ENCODE results near the gene TXNDC12. TPM values are rescaled to one million over a fixed set of nuclear protein-coding genes. Genes with fewer than 3 reads are reported as not detected.

The TXNDC12 gene
- total and polyA plus RNA-seq, 9 of the 15 experiments (the other 6 are each of a cell fraction or from before 2014, with no cell fraction given), result 17.0 to 60.8 (median 37.8) TPM

DNA sequence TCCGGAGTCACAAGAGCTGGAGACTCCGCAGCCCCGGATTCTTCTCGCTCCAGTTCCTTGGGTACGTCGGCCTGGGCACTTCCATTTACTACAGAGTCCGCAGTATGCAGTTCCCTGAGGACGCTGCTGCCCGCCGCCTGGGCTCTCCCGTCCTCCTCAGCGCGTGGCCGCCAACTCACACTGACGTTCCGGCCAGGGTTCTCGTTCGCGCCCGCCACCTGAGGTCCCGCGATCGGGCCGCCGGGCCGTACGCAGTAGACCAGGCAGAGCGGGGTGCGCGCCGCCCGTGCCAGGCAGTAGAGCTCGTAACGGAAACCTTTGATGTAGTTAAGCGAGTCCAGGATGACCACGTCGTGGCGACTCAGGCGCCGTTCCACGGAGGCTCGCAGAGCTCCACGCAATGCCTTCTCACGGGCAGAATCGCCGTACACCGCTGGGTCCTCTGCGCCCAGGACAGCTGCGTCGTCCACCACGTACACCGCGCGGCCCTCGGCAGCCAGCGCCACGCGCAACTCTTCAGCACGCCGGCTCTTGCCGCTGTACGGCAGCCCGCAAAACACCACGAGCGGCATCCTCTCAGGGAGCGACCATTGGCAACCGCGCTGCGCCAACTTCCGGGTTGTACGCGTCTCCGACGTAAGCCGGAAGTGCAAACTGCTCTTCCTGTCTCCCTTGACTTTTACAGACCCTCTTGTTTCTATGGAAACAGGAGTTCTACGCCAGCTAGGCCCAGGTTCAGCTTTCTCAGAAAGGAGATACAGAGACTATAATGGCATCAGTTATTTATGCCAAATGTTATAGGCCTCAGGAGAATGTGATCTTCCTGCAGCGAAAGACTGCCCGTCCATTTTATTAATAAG, 21.6 kb downstream of the TXNDC12 start, which contains the start of gene KTI12 (continued):
- TF ChIP-seq NR4A1 (CRISPR knock-in tag; IDR thresholded peaks at IDR 0.05) (0 out of 2 replicates have a peak, but pooled peaks have one; percentile 62), NR4A1 (tag; IDR thresholded peaks at IDR 0.05) (no peak), ZNF184 (CRISPR knock-in tag; IDR thresholded peaks at IDR 0.05) (no peak), TAF1 (IDR thresholded peaks at IDR 0.05; ENCODE audit: control insufficient read depth, extremely low read depth, insufficient read depth, low read length, severe bottlenecking) (peak; percentile 85), ZBTB8A (IDR thresholded peaks at IDR 0.05; ENCODE audit: partially characterized antibody) (no peak), HMG20A (CRISPR knock-in tag; conservative IDR thresholded peaks at IDR 0.05) (no peak), ATF1 (CRISPR knock-in tag; IDR thresholded peaks at IDR 0.05) (no peak; the same call in 1 of the 2 replicates), ATF1 (tag; IDR thresholded peaks at IDR 0.05) (peak; percentile 96), TAF15 (IDR thresholded peaks at IDR 0.05; ENCODE audit: low read depth, low read length) (no peak), GABPA (tag; conservative IDR thresholded peaks at IDR 0.05; ENCODE audit: low read depth) (peak; percentile 97)
- TF ChIP-seq, protein P1, sequence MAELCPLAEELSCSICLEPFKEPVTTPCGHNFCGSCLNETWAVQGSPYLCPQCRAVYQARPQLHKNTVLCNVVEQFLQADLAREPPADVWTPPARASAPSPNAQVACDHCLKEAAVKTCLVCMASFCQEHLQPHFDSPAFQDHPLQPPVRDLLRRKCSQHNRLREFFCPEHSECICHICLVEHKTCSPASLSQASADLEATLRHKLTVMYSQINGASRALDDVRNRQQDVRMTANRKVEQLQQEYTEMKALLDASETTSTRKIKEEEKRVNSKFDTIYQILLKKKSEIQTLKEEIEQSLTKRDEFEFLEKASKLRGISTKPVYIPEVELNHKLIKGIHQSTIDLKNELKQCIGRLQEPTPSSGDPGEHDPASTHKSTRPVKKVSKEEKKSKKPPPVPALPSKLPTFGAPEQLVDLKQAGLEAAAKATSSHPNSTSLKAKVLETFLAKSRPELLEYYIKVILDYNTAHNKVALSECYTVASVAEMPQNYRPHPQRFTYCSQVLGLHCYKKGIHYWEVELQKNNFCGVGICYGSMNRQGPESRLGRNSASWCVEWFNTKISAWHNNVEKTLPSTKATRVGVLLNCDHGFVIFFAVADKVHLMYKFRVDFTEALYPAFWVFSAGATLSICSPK (IDR thresholded peaks at IDR 0.05; ENCODE audit: borderline replicate concordance), result no peak
- TF ChIP-seq, protein P2, sequence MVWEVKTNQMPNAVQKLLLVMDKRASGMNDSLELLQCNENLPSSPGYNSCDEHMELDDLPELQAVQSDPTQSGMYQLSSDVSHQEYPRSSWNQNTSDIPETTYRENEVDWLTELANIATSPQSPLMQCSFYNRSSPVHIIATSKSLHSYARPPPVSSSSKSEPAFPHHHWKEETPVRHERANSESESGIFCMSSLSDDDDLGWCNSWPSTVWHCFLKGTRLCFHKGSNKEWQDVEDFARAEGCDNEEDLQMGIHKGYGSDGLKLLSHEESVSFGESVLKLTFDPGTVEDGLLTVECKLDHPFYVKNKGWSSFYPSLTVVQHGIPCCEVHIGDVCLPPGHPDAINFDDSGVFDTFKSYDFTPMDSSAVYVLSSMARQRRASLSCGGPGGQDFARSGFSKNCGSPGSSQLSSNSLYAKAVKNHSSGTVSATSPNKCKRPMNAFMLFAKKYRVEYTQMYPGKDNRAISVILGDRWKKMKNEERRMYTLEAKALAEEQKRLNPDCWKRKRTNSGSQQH (CRISPR knock-in tag; IDR thresholded peaks at IDR 0.05), result no peak
- TF ChIP-seq, protein P3, sequence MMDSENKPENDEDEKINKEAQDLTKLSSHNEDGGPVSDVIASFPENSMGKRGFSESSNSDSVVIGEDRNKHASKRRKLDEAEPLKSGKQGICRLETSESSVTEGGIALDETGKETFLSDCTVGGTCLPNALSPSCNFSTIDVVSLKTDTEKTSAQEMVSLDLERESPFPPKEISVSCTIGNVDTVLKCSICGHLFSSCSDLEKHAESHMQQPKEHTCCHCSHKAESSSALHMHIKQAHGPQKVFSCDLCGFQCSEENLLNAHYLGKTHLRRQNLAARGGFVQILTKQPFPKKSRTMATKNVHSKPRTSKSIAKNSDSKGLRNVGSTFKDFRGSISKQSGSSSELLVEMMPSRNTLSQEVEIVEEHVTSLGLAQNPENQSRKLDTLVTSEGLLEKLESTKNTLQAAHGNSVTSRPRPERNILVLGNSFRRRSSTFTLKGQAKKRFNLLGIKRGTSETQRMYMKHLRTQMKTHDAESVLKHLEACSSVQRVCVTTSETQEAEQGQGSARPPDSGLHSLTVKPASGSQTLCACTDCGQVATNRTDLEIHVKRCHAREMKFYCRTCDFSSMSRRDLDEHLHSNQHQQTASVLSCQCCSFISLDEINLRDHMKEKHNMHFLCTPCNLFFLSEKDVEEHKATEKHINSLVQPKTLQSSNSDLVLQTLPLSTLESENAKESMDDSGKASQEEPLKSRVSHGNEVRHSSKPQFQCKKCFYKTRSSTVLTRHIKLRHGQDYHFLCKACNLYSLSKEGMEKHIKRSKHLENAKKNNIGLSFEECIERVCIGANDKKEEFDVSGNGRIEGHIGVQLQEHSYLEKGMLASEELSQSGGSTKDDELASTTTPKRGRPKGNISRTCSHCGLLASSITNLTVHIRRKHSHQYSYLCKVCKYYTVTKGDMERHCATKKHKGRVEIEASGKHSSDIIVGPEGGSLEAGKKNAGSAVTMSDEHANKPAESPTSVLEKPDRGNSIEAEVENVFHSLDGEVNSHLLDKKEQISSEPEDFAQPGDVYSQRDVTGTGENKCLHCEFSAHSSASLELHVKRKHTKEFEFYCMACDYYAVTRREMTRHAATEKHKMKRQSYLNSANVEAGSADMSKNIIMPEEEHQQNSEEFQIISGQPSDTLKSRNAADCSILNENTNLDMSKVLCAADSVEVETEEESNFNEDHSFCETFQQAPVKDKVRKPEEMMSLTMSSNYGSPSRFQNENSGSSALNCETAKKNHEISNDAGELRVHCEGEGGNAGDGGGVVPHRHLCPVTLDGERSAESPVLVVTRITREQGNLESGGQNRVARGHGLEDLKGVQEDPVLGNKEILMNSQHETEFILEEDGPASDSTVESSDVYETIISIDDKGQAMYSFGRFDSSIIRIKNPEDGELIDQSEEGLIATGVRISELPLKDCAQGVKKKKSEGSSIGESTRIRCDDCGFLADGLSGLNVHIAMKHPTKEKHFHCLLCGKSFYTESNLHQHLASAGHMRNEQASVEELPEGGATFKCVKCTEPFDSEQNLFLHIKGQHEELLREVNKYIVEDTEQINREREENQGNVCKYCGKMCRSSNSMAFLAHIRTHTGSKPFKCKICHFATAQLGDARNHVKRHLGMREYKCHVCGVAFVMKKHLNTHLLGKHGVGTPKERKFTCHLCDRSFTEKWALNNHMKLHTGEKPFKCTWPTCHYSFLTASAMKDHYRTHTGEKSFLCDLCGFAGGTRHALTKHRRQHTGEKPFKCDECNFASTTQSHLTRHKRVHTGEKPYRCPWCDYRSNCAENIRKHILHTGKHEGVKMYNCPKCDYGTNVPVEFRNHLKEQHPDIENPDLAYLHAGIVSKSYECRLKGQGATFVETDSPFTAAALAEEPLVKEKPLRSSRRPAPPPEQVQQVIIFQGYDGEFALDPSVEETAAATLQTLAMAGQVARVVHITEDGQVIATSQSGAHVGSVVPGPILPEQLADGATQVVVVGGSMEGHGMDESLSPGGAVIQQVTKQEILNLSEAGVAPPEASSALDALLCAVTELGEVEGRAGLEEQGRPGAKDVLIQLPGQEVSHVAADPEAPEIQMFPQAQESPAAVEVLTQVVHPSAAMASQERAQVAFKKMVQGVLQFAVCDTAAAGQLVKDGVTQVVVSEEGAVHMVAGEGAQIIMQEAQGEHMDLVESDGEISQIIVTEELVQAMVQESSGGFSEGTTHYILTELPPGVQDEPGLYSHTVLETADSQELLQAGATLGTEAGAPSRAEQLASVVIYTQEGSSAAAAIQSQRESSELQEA (IDR thresholded peaks at IDR 0.05; ENCODE audit: low read depth), result peak; percentile 58; the same call in 1 of the 2 replicates
- TF ChIP-seq, protein P4, sequence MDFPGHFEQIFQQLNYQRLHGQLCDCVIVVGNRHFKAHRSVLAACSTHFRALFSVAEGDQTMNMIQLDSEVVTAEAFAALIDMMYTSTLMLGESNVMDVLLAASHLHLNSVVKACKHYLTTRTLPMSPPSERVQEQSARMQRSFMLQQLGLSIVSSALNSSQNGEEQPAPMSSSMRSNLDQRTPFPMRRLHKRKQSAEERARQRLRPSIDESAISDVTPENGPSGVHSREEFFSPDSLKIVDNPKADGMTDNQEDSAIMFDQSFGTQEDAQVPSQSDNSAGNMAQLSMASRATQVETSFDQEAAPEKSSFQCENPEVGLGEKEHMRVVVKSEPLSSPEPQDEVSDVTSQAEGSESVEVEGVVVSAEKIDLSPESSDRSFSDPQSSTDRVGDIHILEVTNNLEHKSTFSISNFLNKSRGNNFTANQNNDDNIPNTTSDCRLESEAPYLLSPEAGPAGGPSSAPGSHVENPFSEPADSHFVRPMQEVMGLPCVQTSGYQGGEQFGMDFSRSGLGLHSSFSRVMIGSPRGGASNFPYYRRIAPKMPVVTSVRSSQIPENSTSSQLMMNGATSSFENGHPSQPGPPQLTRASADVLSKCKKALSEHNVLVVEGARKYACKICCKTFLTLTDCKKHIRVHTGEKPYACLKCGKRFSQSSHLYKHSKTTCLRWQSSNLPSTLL (IDR thresholded peaks at IDR 0.05), result no peak
